ENCODE measurements around the gene RBBP7.

The RBBP7 gene

GRCh38 chrX:16870095-16870861 is at the start of gene RBBP7:
TSS of gene RBBP7 (minus strand) at chrX:16870362. CDS start at chrX:16870053, 309 bp downstream.
- DNase-seq (ENCODE audit: low spot score), result peak; percentile 94

GRCh38 chrX:16918979-16919378 is 48.8 kb upstream of the RBBP7 start:
- DNase-seq (ENCODE audit: low spot score), result no peak

- no peak for DNase-seq (ENCODE audit: low spot score)
Measured at GRCh38 chrX:16917120-16917519, 47.0 kb upstream of the RBBP7 start.

- DNase-seq (ENCODE audit: low spot score), result no peak
Measured at GRCh38 chrX:16916561-16916960, 46.4 kb upstream of the RBBP7 start.

- no peak for DNase-seq (ENCODE audit: low spot score)
Measured at GRCh38 chrX:16914058-16914457, 43.9 kb upstream of the RBBP7 start.

GRCh38 chrX:16910376-16910775 is 40.2 kb upstream of the RBBP7 start:
- DNase-seq (ENCODE audit: low spot score), result no peak

- no peak for DNase-seq (ENCODE audit: low spot score)
Measured at GRCh38 chrX:16903274-16904022, 33.3 kb upstream of the RBBP7 start.

GRCh38 chrX:16897445-16897844 is 27.3 kb upstream of the RBBP7 start:
- no peak for DNase-seq (ENCODE audit: low spot score)

- peak; percentile 71 for DNase-seq (ENCODE audit: low spot score)
Measured at GRCh38 chrX:16892504-16893362, 22.6 kb upstream of the RBBP7 start.

- DNase-seq (ENCODE audit: low spot score), result no peak
Measured at GRCh38 chrX:16885628-16886027, 15.5 kb upstream of the RBBP7 start.

GRCh38 chrX:16883487-16883804 is 13.3 kb upstream of the RBBP7 start:
- DNase-seq (ENCODE audit: low spot score), result no peak

GRCh38 chrX:16882702-16883486 is 12.7 kb upstream of the RBBP7 start:
- DNase-seq (ENCODE audit: low spot score), result peak; percentile 45

- peak; percentile 9 for DNase-seq (ENCODE audit: low spot score)
Measured at GRCh38 chrX:16882169-16882568, 12.0 kb upstream of the RBBP7 start.

GRCh38 chrX:16876696-16877095 is 6.5 kb upstream of the RBBP7 start:
- no peak for DNase-seq (ENCODE audit: low spot score)

GRCh38 chrX:16874458-16875095 is 4.4 kb upstream of the RBBP7 start:
- DNase-seq (ENCODE audit: low spot score), result no peak

- DNase-seq (ENCODE audit: low spot score), result no peak
Measured at GRCh38 chrX:16873106-16873505, 2.9 kb upstream of the RBBP7 start.

- DNase-seq (ENCODE audit: low spot score), result no peak
Measured at GRCh38 chrX:16870862-16871815, 977 bp upstream of the RBBP7 start.

GRCh38 chrX:16869393-16870094 is 618 bp downstream of the RBBP7 start:
- DNase-seq (ENCODE audit: low spot score), result peak; percentile 49

GRCh38 chrX:16868920-16869319 is 1.2 kb downstream of the RBBP7 start:
- no peak for DNase-seq (ENCODE audit: low spot score)

GRCh38 chrX:16867947-16868346 is 2.2 kb downstream of the RBBP7 start:
- no peak for DNase-seq (ENCODE audit: low spot score)

All from AG20443 (cell line).